K562 (cell line): ENCODE data around the gene CEND1. TPM values are rescaled to one million over a fixed set of nuclear protein-coding genes. Genes with fewer than 3 reads are reported as not detected.

ENCODE experiments used
- ADNP ChIP-seq: fragments of 200-800 bp; sonication (Bioruptor generic); IDR thresholded peaks from 2 replicates; pipeline ENCODE4 v1.6.1; 2016; ENCODE audit warnings: missing genetic modification characterization, missing compliant biosample characterization
- ARID3B ChIP-seq: fragments of 250-450 bp; sonication (Bioruptor Pico); IDR thresholded peaks from 2 replicates; pipeline ENCODE4 v1.4.0; 2020; ENCODE audit warnings: borderline replicate concordance
- ASH1L ChIP-seq: fragments of 450-650 bp; IDR thresholded peaks from 2 replicates; pipeline ENCODE4 v1.6.1; 2018; ENCODE audit warnings: borderline replicate concordance, mild to moderate bottlenecking, low read depth; ENCODE audit not compliant: partially characterized antibody
- ATF4 ChIP-seq: fragments of 450-650 bp; formaldehyde crosslinking; IDR thresholded peaks from 2 replicates; pipeline ENCODE4 v1.4.0; 2022; ENCODE audit warnings: mild to moderate bottlenecking, moderate library complexity
- EP400 ChIP-seq: fragments of 450-650 bp; IDR thresholded peaks from 2 replicates; pipeline ENCODE4 v1.6.1; 2017; ENCODE audit warnings: antibody characterized with exemption, mild to moderate bottlenecking, moderate library complexity
- HDAC8 ChIP-seq: fragments of 450-650 bp; IDR thresholded peaks from 2 replicates; pipeline ENCODE4 v1.6.1; 2016; ENCODE audit warnings: mild to moderate bottlenecking, missing genetic modification characterization, moderate library complexity, missing compliant biosample characterization
- HMG20B ChIP-seq: fragments of 250-450 bp; sonication (Bioruptor Pico); IDR thresholded peaks from 2 replicates; pipeline ENCODE4 v1.5.0; 2021; ENCODE audit warnings: mild to moderate bottlenecking
- HNRNPH1 ChIP-seq: fragments of 200-400 bp; formaldehyde crosslinking; optimal IDR thresholded peaks from 2 replicates; pipeline ENCODE3; 2017; ENCODE audit warnings: low read depth, mild to moderate bottlenecking, low read length, moderate library complexity
- HNRNPLL ChIP-seq: fragments of 200-400 bp; formaldehyde crosslinking; IDR thresholded peaks from 2 replicates; pipeline ENCODE4 v1.6.1; 2017; ENCODE audit warnings: low read length, low read depth, mild to moderate bottlenecking; ENCODE audit not compliant: poor library complexity, severe bottlenecking
- MBD2 ChIP-seq: sonication (generic); IDR thresholded peaks from 2 replicates; pipeline ENCODE4 v1.6.1; 2016; ENCODE audit warnings: low read depth, borderline replicate concordance
- MNT ChIP-seq, 2 experiments: fragments of 450-650 bp; conservative IDR thresholded peaks; 2 replicates each; pipeline ENCODE4 v1.6.1; 2017; ENCODE audit warnings: mild to moderate bottlenecking in 2 of 2, moderate library complexity in 2 of 2
- NCOR1 ChIP-seq: fragments of 450-650 bp; IDR thresholded peaks from 2 replicates; pipeline ENCODE4 v1.6.1; 2016; ENCODE audit warnings: mild to moderate bottlenecking, moderate library complexity
- PHF8 ChIP-seq: fragments of 200-600 bp; sonication (generic); IDR thresholded peaks from 2 replicates; pipeline ENCODE4 v1.6.1; 2012; ENCODE audit warnings: mixed run types, mild to moderate bottlenecking, inconsistent platforms, low read length, moderate library complexity, borderline replicate concordance
- POLR3G ChIP-seq: IDR thresholded peaks from 2 replicates; pipeline ENCODE4 v1.6.1; 2011; ENCODE audit not compliant: insufficient read length, insufficient replicate concordance; ENCODE audit errors: extremely low read depth
- RBM14 ChIP-seq: fragments of 200-400 bp; formaldehyde crosslinking; IDR thresholded peaks from 2 replicates; pipeline ENCODE4 v1.6.1; 2018; ENCODE audit warnings: low read depth, mild to moderate bottlenecking, low read length, moderate library complexity, borderline replicate concordance; ENCODE audit not compliant: insufficient read depth
- RCOR1 ChIP-seq, 2 experiments: IDR thresholded peaks; 2 replicates each; pipeline ENCODE4 v1.6.1; 2012; ENCODE audit warnings: low read depth in 2 of 2, low read length in 2 of 2, borderline replicate concordance in 1 of 2, improper control_type of control experiment in 1 of 2
- TAF15 ChIP-seq: fragments of 200-400 bp; formaldehyde crosslinking; IDR thresholded peaks from 2 replicates; pipeline ENCODE4 v1.6.1; 2017; ENCODE audit warnings: mild to moderate bottlenecking, low read depth, low read length, moderate library complexity
- TARDBP ChIP-seq: fragments of 450-650 bp; IDR thresholded peaks from 2 replicates; pipeline ENCODE4 v1.6.1; 2016
- TCF7L2 ChIP-seq: fragments of 150-350 bp; IDR thresholded peaks from 2 replicates; pipeline ENCODE4 v1.6.1; 2016; ENCODE audit warnings: low read depth, mild to moderate bottlenecking, low read length, moderate library complexity
- THRAP3 ChIP-seq: fragments of 450-650 bp; IDR thresholded peaks from 2 replicates; pipeline ENCODE4 v1.6.1; 2016; ENCODE audit warnings: mild to moderate bottlenecking, inconsistent platforms, borderline replicate concordance
- TRIM25 ChIP-seq: fragments of 450-650 bp; IDR thresholded peaks from 2 replicates; pipeline ENCODE4 v1.7.0; 2016; ENCODE audit warnings: borderline replicate concordance
- ZNF133 ChIP-seq: fragments of 250-450 bp; sonication (Bioruptor Pico); IDR thresholded peaks from 2 replicates; pipeline ENCODE4 v1.4.0; 2020; ENCODE audit warnings: mild to moderate bottlenecking
- ZNF408 ChIP-seq: fragments of 250-450 bp; sonication (Bioruptor Pico); IDR thresholded peaks from 2 replicates; pipeline ENCODE4 v1.4.0; 2020; ENCODE audit warnings: low read depth, mild to moderate bottlenecking, moderate library complexity
- ZNF586 ChIP-seq: fragments of 450-650 bp; formaldehyde crosslinking; conservative IDR thresholded peaks from 2 replicates; pipeline ENCODE4 v1.4.0; 2020; ENCODE audit warnings: mild to moderate bottlenecking, moderate library complexity
- polyA plus RNA-seq, 8 experiments: library from polyadenylated mRNA; depleted of rRNA in 4 of 8; stranded (reverse) in 5 of 8; unstranded in 3 of 8; fragments of >200 nt; fragmentation: Nextera tagmentation in 2 of 8; fragmentation: Illumina TruSeq in 1 of 8; extraction: Ambion mirVana in 2 of 8; extraction: Trizol in 1 of 8; gene quantifications; 2 replicates each; pipeline versions ENCODE4 v1.2.1 to v1.2.3, GENCODE V29; 2011 to 2014; ENCODE audit warnings: inconsistent platforms in 1 of 8, missing spikeins in 1 of 8
- total RNA-seq, 7 experiments: library from RNA; depleted of rRNA in 6 of 7; stranded (reverse); fragments of >200 nt in 6 of 7; fragmentation: Illumina TruSeq in 2 of 7; extraction: Trizol in 2 of 7; gene quantifications; 2 replicates each; pipeline versions ENCODE4 v1.2.1 to v1.2.3, GENCODE V29; 2011 to 2021; ENCODE audit warnings: low replicate concordance in 1 of 7

Gene CEND1
- total and polyA plus RNA-seq, 9 of the 15 experiments (the other 6 are each of a cell fraction or from before 2014, with no cell fraction given) = 0.13 to 0.18 (median 0.16) TPM; not detected in 6

GRCh38 chr11:810040-810567 lies 20.2 kb upstream of the CEND1 start (continued):
- TF ChIP-seq POLR3G = no peak
- no peak for TF ChIP-seq THRAP3
- TF ChIP-seq HNRNPLL = peak; percentile 9
- no peak for TF ChIP-seq HMG20B (CRISPR knock-in tag)
- no peak for TF ChIP-seq MBD2
- TF ChIP-seq ZNF586 (CRISPR knock-in tag) = no peak
- no peak for TF ChIP-seq HDAC8 (tag)
- peak; percentile 17; the same call in 1 of the 2 replicates for TF ChIP-seq NCOR1
- TF ChIP-seq ARID3B (CRISPR knock-in tag) = no peak
- TF ChIP-seq RBM14 = no peak
- no peak for TF ChIP-seq ASH1L
- no peak for TF ChIP-seq TARDBP
- no peak for TF ChIP-seq HNRNPH1
- TF ChIP-seq EP400 = no peak
- no peak for TF ChIP-seq RCOR1 (IDR thresholded peaks at IDR 0.05; ENCODE audit: borderline replicate concordance in 1 of 2, low read depth in 2 of 2, low read length in 2 of 2)
- TF ChIP-seq TAF15 = no peak
- TF ChIP-seq ZNF408 = no peak
- TF ChIP-seq ATF4 (CRISPR knock-in tag) = no peak
- TF ChIP-seq ZNF133 = no peak
- peak; percentile 47; the same call in 1 of the 2 replicates for TF ChIP-seq PHF8
- no peak for TF ChIP-seq ADNP (tag)
- no peak for TF ChIP-seq TCF7L2
- TF ChIP-seq MNT (conservative IDR thresholded peaks at IDR 0.05) = no peak
- no peak for TF ChIP-seq TRIM25
